NAMALWA (cell line): ENCODE results near the gene TRIM39.
"Not testable (repeated sequence)": the region's sequence is repeated elsewhere in the genome, so short reads cannot be mapped to it uniquely, and the experiment has no call there.

Experiments
- DNase-seq: peaks from one replicate; pipeline ENCODE4 v3.0.0-alpha.2; 2015; ENCODE audit warnings: low spot score

The TRIM39 gene

GRCh38 chr6:30326526-30327231 lies at the start of gene TRIM39:
Gene TRIM39, plus strand, starts transcription at chr6:30326927. Its CDS starts 2,391 bp downstream, at chr6:30329318.
- peak; percentile 87 for DNase-seq

- not testable (repeated sequence) for DNase-seq
These were observed 45.7 kb upstream of the TRIM39 start for GRCh38 chr6:30280988-30281387.

DNA sequence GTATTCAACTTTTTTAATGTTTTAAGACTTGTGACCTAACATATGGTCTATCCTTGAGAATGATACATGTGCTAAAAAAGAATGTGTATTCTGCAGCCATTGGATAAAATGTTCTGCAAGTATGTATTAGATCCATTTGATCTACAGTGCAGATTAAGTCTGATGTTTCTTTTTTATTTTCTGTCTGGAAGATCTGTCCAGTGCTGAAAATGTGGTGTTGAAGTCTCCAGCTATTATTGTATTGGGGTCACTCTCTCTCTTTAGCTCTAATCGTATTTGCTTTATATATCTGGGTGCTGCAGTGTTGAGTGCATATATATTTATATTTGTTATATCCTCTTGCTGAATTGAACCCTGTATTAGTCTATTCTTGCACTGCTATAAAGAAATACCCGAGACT lies 44.2 kb upstream of the TRIM39 start:
- no peak for DNase-seq

DNA sequence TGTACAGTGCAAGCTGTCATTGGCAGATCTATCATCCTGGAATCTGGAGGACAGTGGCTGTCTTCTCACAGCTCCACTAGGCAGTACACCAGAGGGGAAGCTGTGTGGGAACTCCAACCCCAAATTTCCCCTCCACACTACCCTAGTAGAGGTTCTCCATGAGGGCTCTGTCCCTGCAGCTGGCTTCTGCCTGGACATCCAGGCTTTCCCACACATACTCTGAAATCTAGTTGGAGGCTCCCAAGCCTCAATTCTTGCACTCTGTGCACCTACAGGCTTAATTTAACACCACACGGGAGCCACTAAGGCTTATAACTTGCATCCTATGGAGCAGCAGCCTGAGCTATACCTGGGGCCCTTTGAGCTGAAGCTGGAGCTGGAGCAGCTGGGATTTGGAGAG lies 43.0 kb upstream of the TRIM39 start:
- DNase-seq, result no peak

- no peak for DNase-seq
These were observed 39.6 kb upstream of the TRIM39 start for GRCh38 chr6:30287139-30287538.

DNA sequence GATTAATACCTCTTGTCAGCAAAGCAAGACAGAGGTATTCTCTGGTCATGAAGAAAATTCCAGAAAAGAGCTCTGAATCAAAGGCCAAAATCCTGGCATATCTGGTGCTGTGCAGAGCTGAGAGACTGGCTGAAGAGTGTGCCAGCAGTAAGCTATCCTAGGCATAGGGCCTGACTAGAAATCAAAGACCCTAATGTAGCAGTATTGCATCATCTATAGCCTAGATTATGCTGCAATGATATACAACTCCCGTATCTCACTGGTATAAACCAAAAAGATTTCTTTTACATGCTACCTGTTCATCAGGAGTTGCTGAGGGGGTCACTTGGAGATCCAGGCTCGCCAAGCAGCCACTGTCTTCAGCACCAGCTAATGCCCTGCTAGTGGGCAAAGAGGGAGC lies 30.9 kb upstream of the TRIM39 start:
- no peak for DNase-seq

- no peak for DNase-seq
These were observed 22.7 kb upstream of the TRIM39 start for GRCh38 chr6:30304002-30304401.

DNA sequence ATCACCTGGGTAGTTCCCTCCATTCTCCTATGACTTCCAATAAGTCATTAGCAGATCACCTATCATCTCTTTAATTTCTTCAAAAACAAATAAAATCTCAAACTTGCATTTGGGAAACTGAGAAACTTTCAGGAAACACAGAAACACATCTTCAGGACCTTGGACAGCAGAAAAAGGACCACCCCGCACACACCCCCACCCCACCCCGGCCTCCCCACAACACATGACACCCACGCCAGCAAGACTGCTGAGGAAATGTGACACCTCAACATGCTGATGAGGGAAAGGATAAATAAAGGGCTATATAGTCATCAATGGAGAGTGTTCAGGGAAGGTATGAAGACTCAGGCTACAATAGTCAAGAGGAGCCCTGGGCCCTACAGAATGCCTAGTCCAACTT lies 15.6 kb upstream of the TRIM39 start:
- no peak for DNase-seq

DNA sequence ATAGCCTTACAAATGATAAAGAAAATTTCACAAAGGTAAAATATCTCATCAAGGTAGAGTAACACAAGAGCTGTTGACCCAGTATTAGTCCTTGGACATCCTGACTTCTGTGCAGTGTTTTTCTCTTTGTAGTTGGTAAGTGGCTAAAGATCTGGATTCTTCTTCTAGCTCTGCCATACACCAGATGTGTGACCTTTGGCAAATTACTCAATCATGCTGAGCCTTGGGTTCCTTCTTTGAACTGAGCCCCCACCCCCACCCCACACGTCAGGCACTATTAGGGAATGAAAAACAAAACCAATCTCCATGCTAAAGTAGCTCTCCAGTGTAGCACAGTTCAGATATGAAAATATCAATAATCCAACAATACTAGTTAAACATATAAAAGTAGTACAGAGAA lies 15.1 kb upstream of the TRIM39 start:
- no peak for DNase-seq

DNA sequence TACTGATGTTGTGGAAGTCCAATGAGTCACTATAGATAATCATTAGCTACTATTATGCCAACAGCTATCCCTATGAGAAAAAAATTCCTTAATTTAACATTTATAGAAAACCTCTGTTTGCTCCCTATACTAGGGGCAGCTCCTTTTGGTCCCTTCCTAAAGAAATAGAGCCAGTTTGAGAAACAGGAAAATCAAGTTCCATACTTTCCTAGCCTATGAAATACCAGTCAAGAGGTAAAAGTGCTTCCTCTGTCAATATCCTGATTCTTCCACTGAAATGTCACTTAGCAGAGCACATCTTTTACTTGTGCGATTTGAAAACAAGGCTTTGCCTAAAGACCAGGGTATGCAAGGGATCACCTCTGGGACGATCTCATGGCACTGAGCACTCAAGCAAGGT lies 14.5 kb upstream of the TRIM39 start:
- DNase-seq, result no peak

- DNase-seq, result no peak
These were observed 13.9 kb upstream of the TRIM39 start for GRCh38 chr6:30312676-30313321.

GRCh38 chr6:30315156-30315555 lies 11.6 kb upstream of the TRIM39 start:
- no peak for DNase-seq

GRCh38 chr6:30317913-30318589 lies 8.7 kb upstream of the TRIM39 start:
- DNase-seq, result no peak

DNA sequence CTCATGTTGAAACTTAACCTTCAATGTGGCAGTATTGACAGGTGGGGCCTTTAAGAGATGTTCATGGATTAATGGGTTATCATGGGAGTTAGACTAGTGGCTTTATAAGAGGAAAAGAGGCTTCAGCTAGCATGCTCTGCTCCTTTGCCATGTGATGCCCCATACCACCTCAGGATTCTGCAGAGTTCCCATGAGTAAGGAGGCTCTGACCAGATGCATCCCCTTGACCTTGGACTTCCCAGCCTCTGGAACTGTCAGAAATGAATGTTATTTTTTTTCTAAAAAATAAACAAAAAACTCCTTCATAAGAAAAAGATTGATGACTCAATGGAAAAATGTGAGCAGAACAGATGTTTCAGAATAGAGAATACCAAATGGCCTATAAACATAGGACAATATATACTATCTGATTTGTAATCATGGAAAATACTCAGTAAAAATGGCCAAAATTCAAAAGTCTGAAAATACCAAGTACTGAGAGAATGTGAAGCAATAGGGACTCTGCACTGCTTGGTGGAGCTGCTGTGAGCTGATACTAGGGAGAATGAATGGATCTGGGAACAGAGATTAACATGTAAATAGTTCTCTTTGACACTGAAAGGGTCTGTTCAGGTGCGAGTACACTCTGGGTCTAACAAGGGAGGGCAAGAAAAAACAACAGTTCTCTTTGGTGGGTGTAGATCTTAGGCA lies 7.4 kb upstream of the TRIM39 start:
- DNase-seq, result no peak

DNA sequence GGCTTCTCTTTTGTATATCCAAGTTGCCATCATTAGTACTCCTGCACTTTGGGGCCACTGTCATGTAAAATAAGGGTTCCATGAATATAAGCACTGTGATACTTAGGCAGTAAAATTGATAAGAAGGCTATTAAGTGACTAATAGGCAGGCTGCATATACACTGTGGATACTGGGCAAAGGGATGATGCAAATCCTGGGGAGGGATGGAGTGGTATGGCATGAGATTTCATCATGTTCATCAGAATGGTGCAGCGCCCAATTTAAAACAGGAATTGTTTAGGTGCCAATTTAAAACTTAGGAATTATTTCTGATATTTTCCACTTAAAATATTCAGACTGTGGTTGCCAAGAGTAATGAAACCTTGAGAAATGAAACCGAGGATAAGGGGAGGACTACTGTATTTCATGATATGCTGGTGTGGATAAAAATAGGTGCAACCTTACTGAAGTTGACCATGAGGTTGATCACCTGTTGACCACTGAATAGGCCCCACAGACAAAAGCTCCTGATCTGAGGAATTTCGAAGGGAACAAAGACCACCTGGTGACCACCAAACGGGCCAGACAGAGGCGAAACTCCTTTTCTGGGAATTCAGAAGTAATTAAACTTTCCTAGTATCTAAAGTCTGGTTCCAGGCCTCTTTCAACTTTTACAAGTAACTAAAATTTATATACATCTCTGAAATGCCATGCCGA lies 4.9 kb upstream of the TRIM39 start:
- DNase-seq, result no peak

DNA sequence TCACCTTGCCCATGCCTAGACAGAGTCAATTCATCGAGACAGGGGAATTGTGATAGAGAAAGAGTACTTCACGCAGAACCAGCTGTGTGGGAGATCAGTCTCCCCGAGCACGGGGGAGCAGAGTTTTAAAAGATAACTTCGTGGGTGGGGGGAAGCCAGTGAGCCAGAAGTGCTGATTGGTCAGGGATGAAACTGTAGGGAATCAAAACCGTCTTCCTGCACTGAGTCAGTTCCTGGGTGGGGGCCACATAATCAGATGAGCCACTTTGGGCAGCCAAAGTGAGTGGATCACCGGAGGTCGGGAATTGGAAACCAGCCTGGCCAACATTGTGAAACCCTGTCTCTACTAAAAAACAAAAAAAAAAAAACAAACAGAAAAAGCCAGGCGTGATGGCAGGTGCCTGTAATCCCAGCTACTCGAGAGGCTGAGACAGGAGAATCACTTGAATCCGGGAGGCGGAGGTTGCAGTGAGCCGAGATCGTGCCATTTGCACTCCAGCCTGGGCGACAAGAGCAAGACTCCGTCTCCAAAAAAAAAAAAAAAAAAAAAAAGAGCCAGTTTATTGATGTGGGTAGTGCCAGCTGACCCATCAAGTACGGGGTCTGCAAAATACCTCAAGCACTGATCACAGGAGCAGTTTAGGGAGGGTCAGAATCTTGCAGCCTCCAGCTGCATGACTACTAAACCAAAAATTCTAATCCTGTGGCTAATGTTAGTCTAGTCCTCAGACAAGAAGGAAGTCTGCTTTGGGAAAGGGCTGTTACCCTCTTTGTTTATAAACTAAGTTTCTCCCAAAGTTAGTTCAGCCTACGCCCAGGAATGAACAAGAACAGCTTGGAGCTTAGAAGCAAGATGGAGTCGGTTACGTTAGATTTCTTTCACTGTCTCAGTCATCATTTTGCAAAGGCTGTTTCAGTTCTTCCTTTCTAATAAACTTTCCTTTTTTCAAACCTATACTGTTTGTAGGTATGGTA lies 3.9 kb upstream of the TRIM39 start:
- no peak for DNase-seq

GRCh38 chr6:30323806-30324205 lies 2.9 kb upstream of the TRIM39 start:
- no peak for DNase-seq

GRCh38 chr6:30325150-30325872 lies 1.4 kb upstream of the TRIM39 start:
- DNase-seq, result peak; percentile 87

GRCh38 chr6:30325873-30326525 lies 728 bp upstream of the TRIM39 start:
- peak; percentile 90 for DNase-seq
